Skeletal muscle satellite cell (primary cell): ENCODE data around the gene MOGAT3.

ENCODE experiments used
- H3K27me3 ChIP-seq: 2 replicates; pipeline ENCODE4 v1.7.0; 2013; ENCODE audit warnings: low read length; ENCODE audit not compliant: control insufficient read depth, insufficient read depth
- H3K36me3 ChIP-seq: 2 replicates; pipeline ENCODE4 v1.7.0; 2013; ENCODE audit warnings: mild to moderate bottlenecking, control low read depth, low read length; ENCODE audit not compliant: insufficient read depth
- H3K4me1 ChIP-seq: 2 replicates; pipeline ENCODE4 v1.7.0; 2013; ENCODE audit warnings: low read length; ENCODE audit not compliant: control insufficient read depth, insufficient read depth
- H3K4me2 ChIP-seq: 2 replicates; pipeline ENCODE4 v1.7.0; 2013; ENCODE audit warnings: mild to moderate bottlenecking, low read length
- H3K4me3 ChIP-seq: 2 replicates; pipeline ENCODE4 v1.7.0; 2013; ENCODE audit warnings: low read length
- H3K9ac ChIP-seq: 2 replicates; pipeline ENCODE4 v1.7.0; 2013; ENCODE audit warnings: mild to moderate bottlenecking, low read depth, low read length, moderate library complexity
- H3K9me3 ChIP-seq: replicated peaks from 2 replicates; pipeline ENCODE4 v1.7.0; 2013; ENCODE audit warnings: mild to moderate bottlenecking, control low read depth, low read length

The MOGAT3 gene

GRCh38 chr7:101168412-101169049 is 32.3 kb downstream of the MOGAT3 start:
- H3K9me3 ChIP-seq = no peaks in the 10 kb centered on the region
- peaks cover 74% of the 10 kb centered on the region for H3K27me3 ChIP-seq
- no peak overlapping the region for H3K4me2 ChIP-seq
- H3K36me3 ChIP-seq = no peaks in the 10 kb centered on the region
- no peak overlapping the region for H3K4me3 ChIP-seq
- no peak overlapping the region for H3K9ac ChIP-seq
- peaks cover 79% of the 10 kb centered on the region for H3K4me1 ChIP-seq

DNA sequence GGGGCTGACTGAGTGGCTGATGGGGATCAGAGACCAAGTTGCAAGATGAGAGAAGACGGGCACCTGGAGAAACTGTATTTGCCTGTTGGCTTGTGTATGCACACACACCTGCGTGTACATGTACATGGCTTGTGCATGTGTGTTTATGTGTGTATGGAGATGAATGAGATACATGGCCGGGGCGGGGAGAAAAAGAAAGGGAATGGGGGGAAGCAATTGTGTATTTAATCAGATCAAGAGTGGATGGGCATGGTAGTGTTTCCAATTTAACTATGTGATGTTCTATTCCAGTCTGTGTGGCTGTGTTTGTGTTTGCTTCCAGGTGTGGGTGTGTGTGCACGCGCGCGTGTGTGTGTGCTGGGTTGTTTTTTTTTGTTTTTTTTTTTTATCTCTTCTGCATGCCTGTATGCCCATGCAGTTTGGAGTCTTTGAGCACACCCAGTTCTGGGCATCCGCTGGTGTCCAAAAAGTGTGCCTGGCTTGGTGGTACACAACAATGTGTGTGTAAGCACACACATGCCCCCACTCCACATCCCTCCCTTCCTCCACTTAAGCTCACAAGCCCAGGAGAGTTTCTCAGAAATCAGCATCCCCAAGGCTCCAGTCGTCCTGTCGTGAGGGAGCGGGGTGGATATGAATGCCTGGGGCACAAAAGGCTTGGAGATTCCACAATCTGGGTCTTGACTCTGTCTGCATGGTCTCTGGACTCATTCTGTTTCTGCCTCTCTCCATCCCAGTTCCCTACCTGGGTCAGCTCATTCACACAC is 33.0 kb downstream of the MOGAT3 start:
- Histone ChIP-seq H3K9me3 (no peaks in the 10 kb centered on the region), H3K4me3 (no peak overlapping the region), H3K4me2 (no peak overlapping the region), H3K4me1 (peaks cover 77% of the 10 kb centered on the region), H3K36me3 (no peaks in the 10 kb centered on the region), H3K9ac (no peak overlapping the region), H3K27me3 (peaks cover 68% of the 10 kb centered on the region)

- Histone ChIP-seq H3K9ac (no peak overlapping the region), H3K36me3 (no peaks in the 10 kb centered on the region), H3K9me3 (no peaks in the 10 kb centered on the region), H3K4me2 (no peak overlapping the region), H3K27me3 (peaks cover 60% of the 10 kb centered on the region), H3K4me3 (no peak overlapping the region), H3K4me1 (peaks cover 77% of the 10 kb centered on the region)
Measured at GRCh38 chr7:101166909-101167644, 33.8 kb downstream of the MOGAT3 start.

DNA sequence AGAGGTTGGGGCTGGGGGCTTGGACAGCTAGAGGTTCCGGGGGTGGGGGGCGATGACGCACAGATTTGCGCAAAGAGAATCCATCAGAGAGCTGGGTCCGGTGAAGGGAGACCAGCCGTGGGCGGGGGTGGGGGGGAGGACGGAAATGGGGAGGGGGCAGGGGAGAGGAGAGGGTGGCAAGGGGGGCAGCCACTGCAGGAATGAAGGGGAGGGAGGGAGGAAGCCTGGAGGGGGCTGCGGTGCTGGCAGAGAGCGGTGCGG is 34.3 kb downstream of the MOGAT3 start:
- H3K4me3 ChIP-seq = no peak overlapping the region
- peaks cover 55% of the 10 kb centered on the region for H3K27me3 ChIP-seq
- H3K4me1 ChIP-seq = peaks cover 74% of the 10 kb centered on the region

DNA sequence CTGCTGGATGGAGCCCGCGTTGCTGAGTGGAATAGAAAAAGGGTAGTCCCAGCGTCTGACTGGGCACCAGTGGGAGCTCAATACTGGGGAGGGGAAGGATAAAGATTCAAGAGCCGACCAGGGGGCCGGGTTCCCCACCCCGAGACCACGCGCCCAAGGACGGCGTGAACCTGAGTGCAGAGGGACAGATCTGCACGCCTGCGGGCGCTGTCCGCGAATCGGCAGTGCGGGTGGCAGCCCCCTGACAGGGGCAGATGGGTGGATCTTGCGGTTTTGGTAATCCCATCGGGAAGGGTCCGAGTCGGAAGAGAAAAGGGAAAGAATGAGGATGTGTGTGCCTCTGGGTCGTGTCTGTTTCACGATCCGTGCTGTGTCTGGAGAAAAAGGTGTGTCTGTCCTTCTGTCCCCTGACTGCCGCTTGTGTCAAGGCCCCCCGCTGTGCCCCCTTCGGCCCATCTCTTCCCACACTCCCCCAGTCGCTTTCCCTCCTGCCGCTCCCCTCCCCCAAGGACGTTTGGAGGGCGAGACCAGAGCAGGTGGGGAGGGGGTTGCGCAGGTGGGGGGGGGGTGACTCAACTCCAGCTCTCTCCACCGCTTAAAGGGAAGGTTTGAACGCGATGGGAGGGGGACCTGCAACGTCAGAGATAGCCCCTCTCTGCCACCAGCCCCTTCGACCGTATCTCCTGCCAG is 34.7 kb downstream of the MOGAT3 start:
- peaks cover 8% of the 10 kb centered on the region for H3K36me3 ChIP-seq
- peak overlapping the region; percentile 75 for H3K4me2 ChIP-seq
- no peak overlapping the region for H3K9ac ChIP-seq
- H3K27me3 ChIP-seq = peaks cover 51% of the 10 kb centered on the region
- H3K4me1 ChIP-seq = peaks cover 70% of the 10 kb centered on the region
- H3K4me3 ChIP-seq = peak overlapping the region; percentile 60
- no peaks in the 10 kb centered on the region for H3K9me3 ChIP-seq

More for the DNA sequence above, 34.3 kb downstream of the MOGAT3 start:
- Histone ChIP-seq H3K36me3 (peaks cover 4% of the 10 kb centered on the region), H3K9ac (no peak overlapping the region), H3K9me3 (no peaks in the 10 kb centered on the region), H3K4me2 (no peak overlapping the region)

GRCh38 chr7:101165075-101165957 is 35.5 kb downstream of the MOGAT3 start, which contains the start of gene VGF:
Gene VGF, minus strand, starts transcription at chr7:101165569. Its CDS starts 726 bp downstream, at chr7:101164843.
- Histone ChIP-seq H3K4me1 (peaks cover 68% of the 10 kb centered on the region), H3K9ac (no peak within 1 kb of the TSS)

DNA sequence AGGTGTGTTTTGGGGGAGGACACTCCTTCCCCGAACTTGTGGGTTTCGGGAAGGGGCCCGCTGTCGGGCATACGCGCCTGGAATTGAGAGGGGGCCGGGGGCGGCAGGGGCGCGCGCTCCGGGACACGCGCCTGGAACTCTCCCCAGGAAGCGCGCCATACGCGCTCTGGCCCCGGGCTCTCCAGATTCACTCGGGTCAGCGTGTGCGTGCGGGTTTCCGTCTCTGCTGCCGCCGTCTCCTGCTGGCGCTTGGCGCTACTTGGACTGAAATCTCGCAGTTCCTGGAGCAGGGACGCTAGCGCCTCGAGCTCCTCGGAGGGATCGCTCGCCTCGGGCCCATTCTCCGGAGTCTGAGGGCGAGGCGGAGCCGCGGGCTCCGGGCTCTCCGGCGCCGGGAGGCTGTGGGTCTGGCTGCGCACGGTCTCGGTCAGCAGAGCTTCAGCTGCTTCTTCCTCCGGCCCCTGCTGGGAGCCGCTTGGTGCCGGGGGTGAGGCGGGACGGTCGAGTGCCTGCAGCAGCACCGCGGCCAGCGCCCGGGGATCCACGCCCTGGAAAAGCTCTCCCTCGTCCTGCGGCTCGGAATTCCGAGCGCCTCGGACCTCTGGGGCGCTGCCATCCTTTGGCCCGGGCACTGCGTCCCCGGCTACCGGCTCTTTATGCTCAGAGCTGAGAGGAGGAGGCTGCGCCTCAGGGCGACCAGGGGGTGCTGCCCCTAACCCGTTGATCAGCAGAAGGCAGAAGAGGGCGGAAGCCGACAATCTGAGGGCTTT is 36.6 kb downstream of the MOGAT3 start:
- peaks cover 69% of the 10 kb centered on the region for H3K4me1 ChIP-seq
- peak overlapping the region; percentile 59 for H3K4me3 ChIP-seq
- H3K4me2 ChIP-seq = peak overlapping the region; percentile 89
- peaks cover 18% of the 10 kb centered on the region for H3K36me3 ChIP-seq
- H3K9ac ChIP-seq = no peak overlapping the region
- no peaks in the 10 kb centered on the region for H3K9me3 ChIP-seq
- H3K27me3 ChIP-seq = peaks cover 37% of the 10 kb centered on the region

More at GRCh38 chr7:101165075-101165957, 35.5 kb downstream of the MOGAT3 start, which contains the start of gene VGF:
- peaks cover 43% of the 10 kb centered on the region for H3K27me3 ChIP-seq
- peaks cover 11% of the 10 kb centered on the region for H3K36me3 ChIP-seq
- H3K9me3 ChIP-seq = no peaks in the 10 kb centered on the region
- peak within 1 kb of the TSS; percentile 60 for H3K4me3 ChIP-seq
- H3K4me2 ChIP-seq = peak within 1 kb of the TSS; percentile 89

DNA sequence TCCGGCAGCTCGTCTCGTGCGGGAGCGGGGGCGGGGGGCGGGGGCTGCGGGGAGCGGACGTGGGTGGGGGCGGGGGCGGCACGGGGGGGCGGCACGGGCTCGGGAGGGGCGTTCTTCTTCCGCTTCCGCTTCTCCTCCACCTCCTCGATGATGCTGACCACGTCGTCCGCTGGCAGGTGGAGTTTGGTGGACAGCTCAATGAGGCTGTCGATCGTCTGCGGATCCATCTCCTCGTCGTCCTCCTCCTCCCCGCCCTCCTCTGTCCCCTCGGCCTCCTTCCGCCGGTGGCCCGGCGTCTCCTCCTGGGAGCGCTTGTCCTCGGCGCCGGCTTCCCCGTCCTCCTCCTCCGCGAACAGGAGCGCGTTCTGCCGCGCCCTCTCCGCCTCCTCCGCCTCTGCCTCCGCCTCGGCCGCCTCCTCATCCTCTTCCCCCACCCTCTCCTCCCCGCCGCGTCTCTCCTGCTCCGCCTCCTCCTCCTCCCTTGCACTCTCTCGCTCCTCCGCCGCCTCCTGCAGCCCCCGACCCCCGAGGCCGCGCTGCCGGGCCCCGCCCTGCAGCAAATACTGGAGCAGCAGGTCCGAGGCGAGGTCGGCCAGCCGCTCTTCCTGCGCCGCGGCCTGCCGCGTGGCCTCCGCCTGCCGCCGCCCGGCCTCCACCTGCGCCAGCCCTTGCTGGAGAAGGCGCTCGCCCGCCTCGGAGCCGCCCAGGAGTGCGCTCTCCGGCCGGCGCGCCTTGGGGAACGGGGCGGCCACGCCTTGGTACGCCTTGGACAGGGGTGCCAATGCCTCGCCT is 37.4 kb downstream of the MOGAT3 start:
- peak overlapping the region; percentile 59 for H3K4me3 ChIP-seq

GRCh38 chr7:101162551-101163278 is 38.1 kb downstream of the MOGAT3 start:
- peaks cover 60% of the 10 kb centered on the region for H3K4me1 ChIP-seq
- H3K9me3 ChIP-seq = no peaks in the 10 kb centered on the region
- peaks cover 34% of the 10 kb centered on the region for H3K36me3 ChIP-seq
- H3K27me3 ChIP-seq = peaks cover 29% of the 10 kb centered on the region
- no peak overlapping the region for H3K9ac ChIP-seq
- peak overlapping the region; percentile 75 for H3K4me2 ChIP-seq
- H3K4me3 ChIP-seq = peak overlapping the region; percentile 56

More for the DNA sequence above, 37.4 kb downstream of the MOGAT3 start:
- Histone ChIP-seq H3K27me3 (peaks cover 35% of the 10 kb centered on the region), H3K4me1 (peaks cover 65% of the 10 kb centered on the region), H3K9me3 (no peaks in the 10 kb centered on the region), H3K9ac (no peak overlapping the region), H3K36me3 (peaks cover 26% of the 10 kb centered on the region), H3K4me2 (peak overlapping the region; percentile 89)
